ENCODE results near the gene ADRB2. TPM values are rescaled to one million over a fixed set of nuclear protein-coding genes. Genes with fewer than 3 reads are reported as not detected.

ADRB2 gene
- total RNA-seq, 1 donor from 2014 or later, result 0.81 TPM

DNA sequence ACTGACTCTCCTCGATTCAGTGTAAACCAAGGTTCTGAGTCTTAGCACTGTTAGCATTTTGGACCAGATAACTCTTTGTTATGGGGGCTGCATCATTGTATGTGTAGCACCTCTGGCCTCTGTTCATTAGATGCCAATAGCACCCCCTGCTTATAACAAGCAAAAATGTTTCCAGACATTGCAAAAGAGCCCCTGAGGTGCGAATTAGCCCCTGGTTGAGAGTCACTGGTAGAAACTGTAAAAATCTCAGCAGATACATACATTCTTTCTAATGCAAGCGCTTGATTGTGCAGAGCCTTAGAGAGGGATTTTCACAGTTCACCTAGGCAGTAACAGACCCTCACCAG, 2.8 kb downstream of the ADRB2 start:
- intact Hi-C loops (cut with micrococcal nuclease), result loop anchor here (10.0 kb wide), 2 partner anchors 204 to 286 kb away; no protein-coding TSS in a partner anchor

DNA sequence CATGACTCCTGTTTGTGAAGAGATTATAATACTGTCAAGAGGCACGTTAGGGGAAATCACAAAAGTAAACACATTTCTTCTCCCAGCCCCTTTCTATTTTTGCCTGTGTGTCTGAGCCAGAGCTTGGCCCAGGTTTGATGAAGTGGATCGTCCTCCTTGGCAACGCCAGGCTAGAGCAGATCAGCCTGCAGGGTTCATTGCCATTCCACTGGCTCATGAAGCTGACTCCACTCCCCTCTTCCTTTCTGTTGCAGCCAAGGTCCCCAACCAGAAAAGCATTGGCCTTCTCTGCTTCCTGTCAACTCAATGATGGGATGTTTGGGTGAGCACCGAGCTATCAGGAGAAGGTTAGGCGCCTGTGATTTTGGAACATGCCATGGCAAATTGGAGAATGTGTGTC, 3.3 kb downstream of the ADRB2 start:
- intact Hi-C loops (cut with micrococcal nuclease), result loop anchor here (10.0 kb wide), 2 partner anchors 205 to 285 kb away; no protein-coding TSS in a partner anchor

DNA sequence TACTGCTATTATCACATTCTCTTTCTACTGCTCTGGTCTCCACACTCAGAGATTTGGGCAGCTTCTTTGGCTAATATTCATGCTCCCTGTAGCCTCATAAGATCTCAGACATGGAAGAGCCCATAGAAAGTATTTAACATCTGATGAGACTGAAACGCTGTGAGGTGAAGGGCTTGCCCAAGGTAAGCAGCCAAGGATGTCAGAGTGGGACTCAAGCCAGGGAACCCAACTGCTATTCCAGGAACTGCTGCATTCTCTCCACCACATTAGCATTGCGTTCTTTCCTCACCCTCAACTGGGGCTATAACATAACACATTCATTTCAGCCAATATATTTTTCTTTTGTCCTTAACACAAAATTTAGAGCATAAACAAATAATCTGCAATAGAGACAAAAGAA, 3.8 kb downstream of the ADRB2 start:
- intact Hi-C loops (cut with micrococcal nuclease), result no loop called here

GRCh38 chr5:148831590-148832565, 5.5 kb downstream of the ADRB2 start:
- intact Hi-C loops (cut with micrococcal nuclease), result no loop called here

- intact Hi-C loops (cut with micrococcal nuclease), result no loop called here
Measured at GRCh38 chr5:148833122-148833521, 6.7 kb downstream of the ADRB2 start.

DNA sequence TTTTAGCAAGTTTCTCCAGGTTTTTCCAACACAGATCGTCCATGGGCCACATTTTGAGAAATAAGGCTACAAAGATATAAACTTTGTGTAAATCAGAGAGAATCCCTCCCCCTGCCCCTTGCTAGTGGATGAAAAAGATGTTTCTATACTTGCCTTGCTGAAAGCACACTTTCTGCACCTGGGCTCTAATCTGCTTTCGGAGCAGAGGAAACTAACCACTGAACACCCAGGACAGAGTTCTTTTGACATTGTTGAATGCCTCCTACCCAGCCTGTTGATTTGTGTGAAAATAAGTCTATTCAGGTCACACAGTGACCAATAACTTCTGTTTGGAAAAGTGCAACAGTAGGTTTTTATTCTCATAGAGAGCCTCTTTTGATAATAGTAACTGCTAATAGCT, 7.5 kb downstream of the ADRB2 start:
- intact Hi-C loops (cut with micrococcal nuclease), result no loop called here

- intact Hi-C loops (cut with micrococcal nuclease), result no loop called here
Measured at GRCh38 chr5:148834689-148835088, 8.3 kb downstream of the ADRB2 start.

DNA sequence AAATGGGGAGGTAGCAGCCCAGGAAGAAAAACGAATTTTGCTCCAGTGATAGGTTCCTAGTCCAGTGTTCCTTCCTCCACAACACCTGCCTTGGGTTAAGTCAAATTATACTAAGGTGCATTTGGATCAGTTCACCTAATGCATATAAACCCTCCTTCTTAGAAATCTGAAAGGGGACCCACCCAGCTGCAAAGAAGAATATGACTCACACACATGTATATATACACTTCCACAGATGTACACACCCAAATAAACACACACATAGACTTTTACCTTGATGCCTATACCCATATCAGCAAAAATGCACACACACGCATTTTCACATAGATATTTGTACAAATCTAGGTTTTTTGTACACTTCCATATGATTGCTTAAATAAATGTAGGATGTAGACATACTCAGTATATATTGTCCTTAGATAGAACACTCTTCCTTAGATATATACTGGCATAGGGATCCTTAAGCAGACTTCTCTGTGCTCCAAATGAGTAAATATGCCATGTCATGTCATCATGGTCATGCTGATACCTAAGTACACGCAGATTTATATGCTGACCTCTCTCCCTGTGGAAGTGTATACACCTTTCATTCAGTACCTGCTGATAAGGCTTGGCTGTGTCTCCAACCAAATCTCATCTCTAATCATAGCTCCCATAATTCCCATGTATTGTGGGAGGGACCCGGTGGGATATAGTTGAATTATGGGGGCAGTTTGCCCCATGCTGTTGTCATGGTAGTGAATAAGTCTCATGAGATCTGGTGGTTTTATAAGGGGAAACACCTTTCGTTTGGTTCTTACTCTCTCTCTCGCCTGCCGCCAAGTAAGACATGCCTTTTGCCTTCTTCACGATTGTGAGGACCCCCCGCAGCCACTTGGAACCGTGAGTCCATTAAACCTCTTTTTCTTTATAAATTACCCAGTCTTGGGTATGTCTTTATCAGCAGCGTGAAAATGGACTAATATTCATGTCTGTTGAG, 10.2 kb downstream of the ADRB2 start:
- intact Hi-C loops (cut with micrococcal nuclease), result no loop called here

- intact Hi-C loops (cut with micrococcal nuclease), result no loop called here
Measured at GRCh38 chr5:148837383-148837782, 11.0 kb downstream of the ADRB2 start.

- intact Hi-C loops (cut with micrococcal nuclease), result no loop called here
Measured at GRCh38 chr5:148838357-148838756, 11.9 kb downstream of the ADRB2 start.

GRCh38 chr5:148839960-148840359, 13.5 kb downstream of the ADRB2 start:
- intact Hi-C loops (cut with micrococcal nuclease), result no loop called here

- intact Hi-C loops (cut with micrococcal nuclease), result no loop called here
Measured at GRCh38 chr5:148840531-148840930, 14.1 kb downstream of the ADRB2 start.

GRCh38 chr5:148841519-148841918, 15.1 kb downstream of the ADRB2 start:
- intact Hi-C loops (cut with micrococcal nuclease), result no loop called here

DNA sequence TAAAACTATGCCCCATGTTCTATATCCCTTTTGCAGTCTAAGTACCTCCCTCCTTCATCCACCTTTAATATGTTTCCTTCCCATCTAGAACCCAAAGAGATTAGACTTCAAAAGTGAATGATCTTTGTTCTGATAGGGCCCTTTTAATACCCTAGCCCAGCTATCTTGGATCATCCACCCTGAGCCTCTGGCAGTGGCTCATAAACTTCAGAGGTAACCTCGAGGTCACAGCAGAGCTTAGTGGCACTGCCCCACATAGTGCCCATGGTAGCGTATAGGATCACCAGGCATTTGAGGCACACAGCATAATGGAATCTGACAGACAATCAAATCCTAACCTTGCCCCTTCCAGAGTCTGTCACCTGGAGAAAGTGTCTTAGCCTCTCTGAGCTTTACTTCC, 15.8 kb downstream of the ADRB2 start:
- intact Hi-C loops (cut with micrococcal nuclease), result no loop called here

DNA sequence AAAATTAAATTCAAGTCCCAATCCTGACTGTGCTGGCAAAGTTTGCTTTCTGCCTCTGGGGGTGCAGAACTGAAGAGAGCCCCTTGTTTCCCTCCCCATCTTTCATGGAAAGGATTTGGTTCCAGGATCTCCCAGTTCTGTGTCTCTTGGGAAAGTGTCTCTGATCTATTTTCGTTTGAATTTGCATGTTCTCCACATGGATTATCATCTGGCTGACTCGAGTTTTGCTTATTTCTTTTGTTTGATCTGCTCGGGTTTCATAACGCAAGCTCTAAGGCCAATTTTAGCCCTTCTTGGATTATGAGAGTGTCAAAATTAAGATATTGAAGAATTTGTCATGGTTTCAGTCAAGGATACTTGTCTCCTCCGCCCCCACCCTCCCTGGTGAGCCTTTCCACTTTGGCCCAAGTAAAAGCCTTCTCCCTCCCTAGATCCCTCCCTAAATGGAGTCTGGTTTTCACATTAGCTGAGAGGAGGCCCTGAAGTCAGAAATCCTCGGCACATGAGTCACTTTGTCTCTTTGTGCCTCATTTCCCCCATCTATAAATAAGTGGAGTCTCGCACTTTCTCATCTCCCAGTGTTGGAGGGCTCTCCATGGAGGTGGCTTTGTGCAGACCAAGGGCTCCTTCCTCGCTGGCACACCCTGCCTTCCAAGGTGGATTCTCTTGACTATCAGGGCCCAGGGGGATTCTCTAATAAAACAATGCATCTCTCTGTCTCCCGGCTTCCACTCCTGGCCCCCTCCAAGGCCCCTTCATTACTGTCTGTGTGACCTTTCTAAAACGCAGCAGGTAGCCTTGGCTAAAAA, 17.3 kb downstream of the ADRB2 start:
- intact Hi-C loops (cut with micrococcal nuclease), result no loop called here

- intact Hi-C loops (cut with micrococcal nuclease), result no loop called here
Measured at GRCh38 chr5:148844433-148845280, 18.2 kb downstream of the ADRB2 start.

- intact Hi-C loops (cut with micrococcal nuclease), result no loop called here
Measured at GRCh38 chr5:148846930-148847329, 20.5 kb downstream of the ADRB2 start.

DNA sequence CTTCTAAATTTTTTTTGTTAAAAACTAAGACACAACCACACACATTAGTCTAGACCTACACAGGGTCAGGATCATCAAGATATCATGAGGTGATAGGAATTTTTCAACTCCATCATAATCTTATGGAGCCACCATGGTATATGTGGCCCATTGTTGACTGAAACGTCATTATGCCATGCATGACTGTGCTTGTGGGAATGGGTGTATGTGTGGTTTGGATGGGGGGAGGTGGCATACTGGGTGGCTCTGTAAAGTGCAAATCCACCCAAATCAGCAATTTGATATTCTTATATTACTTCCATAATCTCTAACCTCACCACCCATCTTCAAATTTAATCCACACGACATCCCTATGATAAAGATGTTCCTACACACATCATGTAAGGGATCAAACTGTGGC, 21.0 kb downstream of the ADRB2 start:
- intact Hi-C loops (cut with micrococcal nuclease), result no loop called here

GRCh38 chr5:148848393-148849031, 22.1 kb downstream of the ADRB2 start:
- intact Hi-C loops (cut with micrococcal nuclease), result loop anchor here (1.0 to 2.0 kb wide), 3 partner anchors 22 to 228 kb away; partner anchors contain the start of gene ADRB2

All from T-helper 1 cell treated with Interleukin-12 subunit alpha and Interleukin-12 subunit beta and Interleukin-4 antibody, amounts not matched to agents 30 ng/mL and 1 ng/mL, for 36 hours (primary cell).